HG02588 (cell line): ENCODE measurements around the gene IL24.

Experiments
- ATAC-seq: cut with Tn5 transposase; IDR thresholded peaks from one replicate; pipeline ENCODE4 v1.9.1; 2021; ENCODE audit warnings: mild to moderate bottlenecking, moderate library complexity; ENCODE audit not compliant: unreplicated experiment

The IL24 gene

GRCh38 chr1:206947255-206947654, 50.0 kb downstream of the IL24 start:
- ATAC-seq: no peak

GRCh38 chr1:206949208-206949607, 52.0 kb downstream of the IL24 start:
- ATAC-seq: no peak

GRCh38 chr1:206949641-206950040, 52.4 kb downstream of the IL24 start:
- ATAC-seq: no peak

- ATAC-seq: no peak
Observed at GRCh38 chr1:206951318-206952100, 54.3 kb downstream of the IL24 start.

GRCh38 chr1:206952171-206952570, 54.9 kb downstream of the IL24 start:
- ATAC-seq: no peak

GRCh38 chr1:206953126-206953525, 55.9 kb downstream of the IL24 start:
- ATAC-seq: no peak

- no peak for ATAC-seq
Observed at GRCh38 chr1:206953626-206954025, 56.4 kb downstream of the IL24 start.
